Measurements from ENCODE around the gene HSPH1. TPM values are rescaled to one million over a fixed set of nuclear protein-coding genes. Genes with fewer than 3 reads are reported as not detected.

HSPH1 gene
- total and polyA plus RNA-seq, 2 of the 13 experiments (the other 11 are each of a cell fraction or from before 2014, with no cell fraction given) = 13.0 to 62.9 TPM

DNA sequence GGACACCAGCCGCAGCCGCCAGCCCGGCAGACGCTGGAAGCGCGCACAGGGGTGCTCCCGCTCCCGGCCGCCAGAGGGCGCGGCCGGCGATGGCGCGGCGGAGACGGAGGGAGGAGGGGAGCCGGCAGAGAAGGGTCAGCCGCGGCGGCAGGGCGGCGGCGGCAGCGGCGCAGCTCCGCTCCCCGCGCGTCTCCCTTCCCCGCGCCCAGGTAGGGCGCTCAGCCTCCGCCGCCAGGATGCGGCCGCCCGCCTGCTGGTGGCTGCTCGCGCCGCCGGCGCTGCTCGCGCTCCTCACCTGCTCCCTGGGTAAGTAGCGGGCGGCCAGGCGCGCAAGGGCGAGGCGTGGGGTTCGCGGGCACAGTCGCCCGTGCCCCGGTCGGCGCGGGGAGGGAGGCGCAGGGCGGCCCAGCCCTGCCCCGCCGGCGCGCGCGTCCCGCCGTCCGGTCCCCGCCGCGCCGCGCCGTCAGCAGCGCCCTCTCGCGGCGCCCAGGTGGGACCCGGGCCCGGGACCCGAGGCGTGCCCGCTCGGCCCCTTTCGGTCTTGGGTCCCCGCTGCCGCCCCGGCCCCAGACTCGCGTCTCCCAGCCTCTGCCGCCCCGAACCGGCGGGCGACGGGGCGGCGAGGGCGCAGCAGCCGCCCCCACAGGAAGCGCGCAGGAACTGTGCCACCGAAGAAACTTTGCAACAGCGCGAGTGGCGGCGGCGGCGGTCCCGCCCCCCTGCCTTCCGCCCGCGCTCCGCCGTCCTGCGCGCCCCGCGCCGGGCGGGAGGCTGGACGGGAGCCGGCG, 38.3 kb upstream of the HSPH1 start, which contains the start of gene B3GLCT (continued):
- TF ChIP-seq ZNF333 (CRISPR knock-in tag; IDR thresholded peaks at IDR 0.05; ENCODE audit: borderline replicate concordance) = 0 out of 2 replicates have a peak, but pooled peaks have one; percentile 35
- TF ChIP-seq, protein P1, sequence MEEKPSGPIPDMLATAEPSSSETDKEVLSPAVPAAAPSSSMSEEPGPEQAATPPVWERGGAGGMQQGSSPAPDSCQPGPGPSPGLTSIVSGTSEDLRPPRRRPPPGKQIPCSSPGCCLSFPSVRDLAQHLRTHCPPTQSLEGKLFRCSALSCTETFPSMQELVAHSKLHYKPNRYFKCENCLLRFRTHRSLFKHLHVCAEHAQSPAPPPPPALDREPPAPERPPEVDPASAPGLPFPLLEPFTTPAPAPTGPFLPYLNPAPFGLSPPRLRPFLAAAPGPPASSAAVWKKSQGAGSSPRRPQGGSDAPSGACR (CRISPR knock-in tag; IDR thresholded peaks at IDR 0.05) = no peak
- no peak for TF ChIP-seq ZNF572 (CRISPR knock-in tag; IDR thresholded peaks at IDR 0.05)
- TF ChIP-seq RBM39 (IDR thresholded peaks at IDR 0.05; ENCODE audit: low read depth, low read length, poor library complexity, severe bottlenecking) = peak; percentile 31
- 0 out of 2 replicates have a peak, but pooled peaks have one; percentile 35 for TF ChIP-seq ZFYVE20 (CRISPR knock-in tag; IDR thresholded peaks at IDR 0.05; ENCODE audit: borderline replicate concordance, low read depth)
- TF ChIP-seq ARNTL (CRISPR knock-in tag; IDR thresholded peaks at IDR 0.05) = no peak

DNA sequence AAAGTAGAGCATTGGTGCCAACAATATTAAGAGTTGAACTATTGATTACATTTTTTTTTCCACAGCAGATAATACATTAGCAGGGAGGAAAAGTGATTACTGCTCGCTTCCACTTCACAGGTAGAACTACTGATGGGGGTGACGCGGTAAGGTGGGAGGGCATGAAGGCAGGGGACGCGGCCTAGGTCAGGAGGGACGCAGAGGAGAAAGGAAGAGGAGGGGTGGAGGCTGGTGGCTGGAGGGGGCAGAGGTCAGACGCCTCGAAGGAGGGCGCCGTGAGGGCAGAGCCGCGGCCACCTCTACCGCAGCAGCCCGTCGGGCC, 37.8 kb upstream of the HSPH1 start:
- CTCF ChIA-PET (ENCODE audit: low intra/inter-chr PET ratio, low total read pairs) = interaction anchor here (1.0 to 1.8 kb wide), 2 partner anchors 26 to 225 kb away, joined by 3 to 8 read pairs; no protein-coding TSS in a partner anchor
- no TSS peak for BruUV-seq (replicated peaks)
- in situ Hi-C loops (cut with HindIII; ENCODE audit: extremely low pct_ligation_motif_present, low pct_unique_long_range_greater_than_20kb) (no loop called here), intact Hi-C loops (cut with micrococcal nuclease; ENCODE audit: unreplicated experiment) (loop anchor here (1.0 kb wide), 1 partner anchor 27 kb away; no protein-coding TSS in a partner anchor)
- Histone ChIP-seq H4K20me1 (ENCODE audit: insufficient read depth, low read length) (no peaks in the 10 kb centered on the region), H3K4me1 (ENCODE audit: insufficient read depth, low read length) (peaks cover 29% of the 10 kb centered on the region), H2AFZ (ENCODE audit: low read length) (no peak overlapping the region), H3K27me3 (ENCODE audit: control insufficient read depth in 1 of 2, insufficient read depth in 2 of 2, low read length in 2 of 2) (peaks cover 0 to 11% of the 10 kb centered on the region in 2 experiments; a peak in 3 of 5 replicates), H3K9ac (ENCODE audit: insufficient read depth, low read depth, low read length) (no peak overlapping the region), H3K27ac (ENCODE audit: extremely low read length, insufficient read depth, low read length) (no peak overlapping the region), H3K4me2 (ENCODE audit: low read depth, low read length) (peak overlapping the region; percentile 87), H3K4me3 (replicated peaks in 1 of 3; ENCODE audit: insufficient read depth in 1 of 3, low read depth in 2 of 3, low read length in 3 of 3) (peak overlapping the region; percentile 30 to 81 (median 71); a peak in 5 of 6 replicates), H3K36me3 (replicated peaks in 1 of 2; ENCODE audit: control insufficient read depth in 1 of 2, insufficient read depth in 2 of 2, low read length in 2 of 2) (no peaks in the 10 kb centered on the region), H3K9me3 (ENCODE audit: low read length) (no peaks in the 10 kb centered on the region), H3K79me2 (ENCODE audit: insufficient read depth, low read length) (no peaks in the 10 kb centered on the region)
- TF ChIP-seq AHR (CRISPR knock-in tag; IDR thresholded peaks at IDR 0.05) (no peak), NR2F6 (IDR thresholded peaks at IDR 0.05) (no peak), NR2F6 (CRISPR knock-in tag; IDR thresholded peaks at IDR 0.05) (peak; percentile 29; the same call in 1 of the 2 replicates), NR2C2 (CRISPR knock-in tag; IDR thresholded peaks at IDR 0.05; ENCODE audit: borderline replicate concordance) (peak; percentile 47; the same call in 1 of the 2 replicates), HNF4G (IDR thresholded peaks at IDR 0.05; ENCODE audit: borderline replicate concordance, low read depth, low read length) (no peak), HNF4G (CRISPR knock-in tag; IDR thresholded peaks at IDR 0.05; ENCODE audit: borderline replicate concordance, low read depth) (0 out of 2 replicates have a peak, but pooled peaks have one; percentile 35)
- DNase-seq (ENCODE audit: low spot score) (no peak), FAIRE-seq (no peak), ATAC-seq (no peak)
- POLR2A ChIA-PET = interaction anchor here (0.7 kb wide), 1 partner anchor 9 kb away, joined by 4 read pairs; no protein-coding TSS in a partner anchor
- WGBS (ENCODE audit: low lambda C conversion rate) = 18% methylated on average over 8 of the region's 15 CpGs

Data from HepG2 (cell line).